ENCODE data around the gene PLD6.

The PLD6 gene

DNA sequence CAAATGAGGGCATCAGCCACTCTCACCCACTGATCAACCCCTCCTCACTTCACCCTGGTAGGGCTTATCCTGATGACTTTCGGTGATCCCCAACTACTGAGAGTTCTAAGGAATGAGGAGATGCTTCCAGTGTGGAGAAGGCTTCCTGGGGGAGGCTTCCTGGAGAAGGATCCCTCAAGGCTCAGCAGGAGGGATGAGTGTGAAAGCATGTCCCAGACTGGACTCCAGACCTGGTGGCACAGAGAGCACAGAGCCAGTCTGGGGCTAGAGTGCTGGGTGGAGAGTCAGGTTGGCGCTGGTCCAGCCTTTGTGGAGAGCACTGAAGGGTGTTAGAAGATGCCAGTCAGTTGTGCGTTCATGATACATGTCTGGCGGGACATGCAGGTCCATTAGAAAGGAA lies 53.7 kb downstream of the PLD6 start:
- DNase-seq: no peak

DNA sequence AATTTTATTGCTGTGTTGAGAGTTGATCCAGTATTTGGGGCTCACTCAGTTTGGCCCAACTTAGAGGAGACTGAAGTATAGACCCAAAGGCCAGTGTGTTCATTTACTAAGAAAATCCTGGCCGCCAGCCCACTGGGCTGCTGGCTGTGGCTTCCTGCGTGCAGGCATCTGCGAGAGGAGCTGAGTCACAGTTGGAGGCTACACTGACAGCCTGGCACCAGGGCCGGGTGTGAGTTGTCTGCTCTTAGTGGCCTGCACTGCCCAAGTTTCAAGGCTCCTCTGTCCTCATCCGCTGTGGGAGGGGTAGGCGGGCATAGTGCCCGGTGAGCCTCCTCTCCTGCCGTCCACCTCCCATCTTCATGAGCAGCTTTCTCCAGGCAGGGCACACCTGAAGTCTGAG lies 54.2 kb downstream of the PLD6 start:
- no peak for DNase-seq

DNA sequence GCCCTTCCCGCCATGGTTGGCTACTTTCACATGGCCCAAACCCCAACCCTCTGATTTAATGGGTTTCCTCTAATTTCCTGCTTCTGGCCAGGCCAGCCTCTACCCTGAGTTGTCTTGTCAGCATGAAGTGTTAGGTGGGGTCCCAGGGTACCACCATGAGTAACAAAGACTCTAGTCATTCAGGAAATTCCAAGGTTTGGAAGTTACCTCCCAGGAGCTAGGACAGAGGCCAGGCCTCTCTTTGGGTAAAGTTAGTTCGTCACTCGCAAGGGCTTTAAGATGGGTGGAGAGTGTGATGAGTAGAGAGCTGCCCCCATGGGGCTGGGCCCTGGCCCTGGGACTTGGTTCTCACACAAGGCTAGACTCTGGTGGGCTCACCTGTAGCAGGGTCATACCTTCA lies 54.6 kb downstream of the PLD6 start:
- no peak for DNase-seq

DNA sequence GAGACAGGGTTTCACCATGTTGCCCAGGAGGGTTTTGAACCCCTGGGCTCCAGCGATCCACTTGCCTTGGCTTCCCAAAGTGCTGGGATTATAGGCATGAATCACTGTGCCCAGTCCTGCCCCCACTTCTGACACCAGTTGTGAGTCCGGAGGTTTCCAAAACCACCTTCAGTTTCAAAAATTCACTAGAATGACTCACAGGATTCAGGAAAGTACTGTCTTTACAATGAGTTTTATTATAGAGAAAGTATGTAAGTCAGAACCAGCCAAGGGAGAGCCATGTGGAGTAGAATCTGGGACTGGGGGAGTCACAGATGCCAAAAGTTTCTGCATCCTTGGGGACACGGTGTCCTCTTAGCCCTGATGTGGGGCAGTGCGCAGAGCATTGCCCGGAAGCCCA lies 55.1 kb downstream of the PLD6 start:
- no peak for DNase-seq

Data from NCI-H1105 treated with DMSO at 0.1 percent for 48 hours (cell line).